HepG2 (cell line): ENCODE measurements around the gene GALNT1.

ENCODE experiments used
- AGO2 ChIP-seq: fragments of 200-400 bp; formaldehyde crosslinking; optimal IDR thresholded peaks from 2 replicates; pipeline ENCODE3; 2017; ENCODE audit warnings: mild to moderate bottlenecking, low read depth, low read length, moderate library complexity
- CEBPB ChIP-seq: IDR thresholded peaks from 2 replicates; pipeline ENCODE4 v1.6.1; 2011; ENCODE audit warnings: low read depth, low read length, improper control_type of control experiment, borderline replicate concordance
- HNRNPUL1 ChIP-seq: fragments of 200-400 bp; formaldehyde crosslinking; IDR thresholded peaks from 2 replicates; pipeline ENCODE4 v1.6.1; 2017; ENCODE audit warnings: low read depth, mild to moderate bottlenecking, low read length, moderate library complexity
- PHF8 ChIP-seq: sonication (generic); formaldehyde crosslinking; IDR thresholded peaks from 2 replicates; pipeline ENCODE4 v1.5.0; 2020; ENCODE audit warnings: missing genetic modification reagents
- RBM39 ChIP-seq: fragments of 200-400 bp; formaldehyde crosslinking; IDR thresholded peaks from one replicate; pipeline ENCODE4 v1.6.1; 2018; ENCODE audit warnings: antibody characterized with exemption, mild to moderate bottlenecking, low read depth, low read length; ENCODE audit not compliant: poor library complexity, severe bottlenecking
- SOX6 ChIP-seq, 2 experiments: fragments of 450-650 bp in 1 of 2; sonication (generic) in 1 of 2; formaldehyde crosslinking in 1 of 2; IDR thresholded peaks; 2 replicates each; pipeline versions ENCODE4 v1.4.0 to v1.6.1; 2017 to 2020; ENCODE audit warnings: antibody characterized with exemption in 1 of 2, mild to moderate bottlenecking in 1 of 2, missing genetic modification reagents in 1 of 2
- SRF ChIP-seq: IDR thresholded peaks from 2 replicates; pipeline ENCODE4 v1.6.1; 2011; ENCODE audit warnings: mild to moderate bottlenecking, low read depth, low read length, moderate library complexity
- TAF15 ChIP-seq: fragments of 200-400 bp; formaldehyde crosslinking; IDR thresholded peaks from one replicate; pipeline ENCODE4 v1.6.1; 2018; ENCODE audit warnings: mild to moderate bottlenecking, low read depth, low read length; ENCODE audit not compliant: poor library complexity, severe bottlenecking
- TP53 ChIP-seq: sonication (generic); formaldehyde crosslinking; conservative IDR thresholded peaks from 2 replicates; pipeline ENCODE4 v1.4.0; 2020; ENCODE audit warnings: missing genetic modification reagents
- ZNF224 ChIP-seq: sonication (generic); formaldehyde crosslinking; IDR thresholded peaks from 2 replicates; pipeline ENCODE4 v1.5.0; 2020; ENCODE audit warnings: mild to moderate bottlenecking, missing genetic modification reagents
- ZNF883 ChIP-seq: sonication (generic); formaldehyde crosslinking; IDR thresholded peaks from 2 replicates; pipeline ENCODE4 v1.5.1; 2020; ENCODE audit warnings: mild to moderate bottlenecking, missing genetic modification reagents; ENCODE audit errors: not compliant biosample characterization
- TF ChIP-seq, protein P1 (sequence below): sonication (generic); formaldehyde crosslinking; IDR thresholded peaks from 2 replicates; pipeline ENCODE4 v1.5.0; 2020; ENCODE audit warnings: mild to moderate bottlenecking, missing genetic modification reagents, moderate library complexity
- TF ChIP-seq, protein P2 (sequence below): IDR thresholded peaks from 2 replicates; pipeline ENCODE4 v1.6.1; 2012; ENCODE audit warnings: low read length, improper control_type of control experiment

DNA sequence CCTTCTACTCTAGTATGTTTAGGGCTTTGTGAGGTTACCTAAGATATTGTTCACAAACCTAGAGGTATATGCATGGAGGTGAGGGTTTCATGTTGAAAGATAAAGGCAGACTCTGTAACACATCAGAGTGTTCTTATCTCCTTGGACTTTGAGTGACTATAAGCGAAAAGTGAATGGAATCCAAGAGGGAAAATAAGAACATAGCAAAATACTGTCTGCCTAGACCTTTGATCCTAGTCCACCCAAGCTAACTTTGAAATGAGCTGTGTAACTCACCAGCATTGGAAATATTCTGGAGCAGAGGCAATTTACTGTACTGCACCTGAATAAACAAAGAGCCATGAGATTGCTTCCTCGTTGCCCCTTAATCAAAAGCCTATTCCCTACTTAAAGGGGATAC lies 28.2 kb upstream of the GALNT1 start:
- TF ChIP-seq, protein P1, sequence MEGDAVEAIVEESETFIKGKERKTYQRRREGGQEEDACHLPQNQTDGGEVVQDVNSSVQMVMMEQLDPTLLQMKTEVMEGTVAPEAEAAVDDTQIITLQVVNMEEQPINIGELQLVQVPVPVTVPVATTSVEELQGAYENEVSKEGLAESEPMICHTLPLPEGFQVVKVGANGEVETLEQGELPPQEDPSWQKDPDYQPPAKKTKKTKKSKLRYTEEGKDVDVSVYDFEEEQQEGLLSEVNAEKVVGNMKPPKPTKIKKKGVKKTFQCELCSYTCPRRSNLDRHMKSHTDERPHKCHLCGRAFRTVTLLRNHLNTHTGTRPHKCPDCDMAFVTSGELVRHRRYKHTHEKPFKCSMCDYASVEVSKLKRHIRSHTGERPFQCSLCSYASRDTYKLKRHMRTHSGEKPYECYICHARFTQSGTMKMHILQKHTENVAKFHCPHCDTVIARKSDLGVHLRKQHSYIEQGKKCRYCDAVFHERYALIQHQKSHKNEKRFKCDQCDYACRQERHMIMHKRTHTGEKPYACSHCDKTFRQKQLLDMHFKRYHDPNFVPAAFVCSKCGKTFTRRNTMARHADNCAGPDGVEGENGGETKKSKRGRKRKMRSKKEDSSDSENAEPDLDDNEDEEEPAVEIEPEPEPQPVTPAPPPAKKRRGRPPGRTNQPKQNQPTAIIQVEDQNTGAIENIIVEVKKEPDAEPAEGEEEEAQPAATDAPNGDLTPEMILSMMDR (CRISPR knock-in tag): no peak
- TF ChIP-seq RBM39 (no peak), TAF15 (no peak), SOX6 (IDR thresholded peaks at IDR 0.05) (no peak), SOX6 (CRISPR knock-in tag; IDR thresholded peaks at IDR 0.05) (peak; percentile 57; the same call in 1 of the 2 replicates), AGO2 (no peak), SRF (no peak), CEBPB (no peak), ZNF224 (no peak), HNRNPUL1 (no peak), ZNF883 (CRISPR knock-in tag) (no peak), TP53 (no peak), PHF8 (CRISPR knock-in tag) (no peak)
- TF ChIP-seq, protein P2, sequence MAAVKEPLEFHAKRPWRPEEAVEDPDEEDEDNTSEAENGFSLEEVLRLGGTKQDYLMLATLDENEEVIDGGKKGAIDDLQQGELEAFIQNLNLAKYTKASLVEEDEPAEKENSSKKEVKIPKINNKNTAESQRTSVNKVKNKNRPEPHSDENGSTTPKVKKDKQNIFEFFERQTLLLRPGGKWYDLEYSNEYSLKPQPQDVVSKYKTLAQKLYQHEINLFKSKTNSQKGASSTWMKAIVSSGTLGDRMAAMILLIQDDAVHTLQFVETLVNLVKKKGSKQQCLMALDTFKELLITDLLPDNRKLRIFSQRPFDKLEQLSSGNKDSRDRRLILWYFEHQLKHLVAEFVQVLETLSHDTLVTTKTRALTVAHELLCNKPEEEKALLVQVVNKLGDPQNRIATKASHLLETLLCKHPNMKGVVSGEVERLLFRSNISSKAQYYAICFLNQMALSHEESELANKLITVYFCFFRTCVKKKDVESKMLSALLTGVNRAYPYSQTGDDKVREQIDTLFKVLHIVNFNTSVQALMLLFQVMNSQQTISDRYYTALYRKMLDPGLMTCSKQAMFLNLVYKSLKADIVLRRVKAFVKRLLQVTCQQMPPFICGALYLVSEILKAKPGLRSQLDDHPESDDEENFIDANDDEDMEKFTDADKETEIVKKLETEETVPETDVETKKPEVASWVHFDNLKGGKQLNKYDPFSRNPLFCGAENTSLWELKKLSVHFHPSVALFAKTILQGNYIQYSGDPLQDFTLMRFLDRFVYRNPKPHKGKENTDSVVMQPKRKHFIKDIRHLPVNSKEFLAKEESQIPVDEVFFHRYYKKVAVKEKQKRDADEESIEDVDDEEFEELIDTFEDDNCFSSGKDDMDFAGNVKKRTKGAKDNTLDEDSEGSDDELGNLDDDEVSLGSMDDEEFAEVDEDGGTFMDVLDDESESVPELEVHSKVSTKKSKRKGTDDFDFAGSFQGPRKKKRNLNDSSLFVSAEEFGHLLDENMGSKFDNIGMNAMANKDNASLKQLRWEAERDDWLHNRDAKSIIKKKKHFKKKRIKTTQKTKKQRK: no peak
